GM12878 (cell line): Measurements from ENCODE around the gene OGFOD3. TPM values are rescaled to one million over a fixed set of nuclear protein-coding genes. Genes with fewer than 3 reads are reported as not detected.

ENCODE experiments used
- ATAC-seq: fragments of 200-7000 bp; cut with Tn5 transposase; 3 replicates; pipeline ENCODE4 v1.9.1; 2020; ENCODE audit warnings: mild to moderate bottlenecking, moderate library complexity
- BruUV-seq: library from RNA; stranded (reverse); fragments of 400-500 nt; replicated peaks from 2 replicates; lab custom pipeline; 2021; lab: Mats Ljungman, UMichigan
- CTCF ChIA-PET: fragments of 300-600 bp; sonication (Branson Sonifier 250); formaldehyde crosslinking; extraction: SDS; loops from one replicate; lab custom pipeline; 2021; ENCODE audit warnings: inconsistent platforms; lab: Yijun Ruan, JAX
- POLR2A ChIA-PET: fragments of 350-600 bp; formaldehyde crosslinking; extraction: SDS; loops from one replicate; lab custom pipeline; 2021; ENCODE audit warnings: inconsistent platforms; lab: Charles Lee
- RAD21 ChIA-PET: fragments of 300-600 bp; sonication (Branson Sonifier 250); formaldehyde crosslinking; loops from one replicate; lab custom pipeline; 2023; ENCODE audit warnings: antibody characterized with exemption; ENCODE audit not compliant: unreplicated experiment; lab: Charles Lee
- SMC1A ChIA-PET: fragments of 300-600 bp; sonication (Branson Sonifier 250); formaldehyde crosslinking; loops from one replicate; lab custom pipeline; 2023; ENCODE audit not compliant: unreplicated experiment, uncharacterized antibody; lab: Charles Lee
- DNase-seq: peaks from one replicate; pipeline ENCODE4 v3.0.0-alpha.2; 2011; ENCODE audit warnings: low read depth, low spot score
- FAIRE-seq: peaks from 3 replicates; lab custom pipeline; 2011; peaks lifted over from hg19 to GRCh38; lab: Jason Lieb, UNC
- H2AFZ ChIP-seq: 2 replicates; pipeline ENCODE4 v1.6.0; 2011; ENCODE audit warnings: low read depth, low read length, control low read depth; ENCODE audit not compliant: control insufficient read depth
- H3K27ac ChIP-seq: 2 replicates; pipeline ENCODE4 v1.5.1; 2011; ENCODE audit warnings: control low read depth; ENCODE audit not compliant: control insufficient read depth, insufficient read depth
- H3K27me3 ChIP-seq, 2 experiments: replicated peaks in 1 of 2; 2 replicates each; pipeline versions ENCODE4 v1.6.0 to v1.6.1; 2011; ENCODE audit warnings: low read length in 1 of 2; ENCODE audit not compliant: control insufficient read depth in 2 of 2, insufficient read depth in 2 of 2
- H3K36me3 ChIP-seq, 2 experiments: 2 replicates each; pipeline ENCODE4 v1.5.1; 2011; ENCODE audit warnings: low read length in 1 of 2; ENCODE audit not compliant: control insufficient read depth in 2 of 2, insufficient read depth in 2 of 2
- H3K4me1 ChIP-seq: 2 replicates; pipeline ENCODE4 v1.6.1; 2011; ENCODE audit warnings: mild to moderate bottlenecking, low read length, moderate library complexity, mixed read lengths; ENCODE audit not compliant: control insufficient read depth, insufficient read depth
- H3K4me2 ChIP-seq: 2 replicates; pipeline ENCODE4 v1.6.0; 2011; ENCODE audit warnings: control low read depth; ENCODE audit not compliant: control insufficient read depth, insufficient read depth
- H3K4me3 ChIP-seq: fragments of 200-600 bp; sonication (generic); 2 replicates; pipeline ENCODE4 v1.5.1; 2016
- H3K79me2 ChIP-seq: 2 replicates; pipeline ENCODE4 v1.6.0; 2011; ENCODE audit warnings: low read length; ENCODE audit not compliant: control insufficient read depth, insufficient read depth
- H3K9ac ChIP-seq: 2 replicates; pipeline ENCODE4 v1.8.0; 2011; ENCODE audit warnings: low read length, control low read depth, mixed read lengths; ENCODE audit not compliant: control insufficient read depth, insufficient read depth
- H3K9me3 ChIP-seq: replicated peaks from 3 replicates; pipeline ENCODE4 v1.5.1; 2011; ENCODE audit warnings: mild to moderate bottlenecking, low read length; ENCODE audit not compliant: control insufficient read depth, insufficient read depth
- H4K20me1 ChIP-seq: 2 replicates; pipeline ENCODE4 v1.6.0; 2011; ENCODE audit not compliant: control insufficient read depth, insufficient read depth
- CHD4 ChIP-seq: fragments of 200-600 bp; sonication (generic); IDR thresholded peaks from 2 replicates; pipeline ENCODE4 v1.6.1; 2016; ENCODE audit warnings: mild to moderate bottlenecking
- MTA3 ChIP-seq: IDR thresholded peaks from 2 replicates; pipeline ENCODE4 v1.6.1; 2012; ENCODE audit warnings: low read length, inconsistent platforms, borderline replicate concordance
- MYB ChIP-seq: fragments of 150-350 bp; IDR thresholded peaks from 2 replicates; pipeline ENCODE4 v1.6.1; 2014; ENCODE audit warnings: mild to moderate bottlenecking, low read depth, low read length, borderline replicate concordance
- NR2C2 ChIP-seq: IDR thresholded peaks from 2 replicates; pipeline ENCODE4 v1.6.1; 2011; ENCODE audit warnings: borderline replicate concordance, low read depth; ENCODE audit not compliant: control insufficient read depth, insufficient read length
- RFX5 ChIP-seq: IDR thresholded peaks from 2 replicates; pipeline ENCODE4 v1.6.1; 2011; ENCODE audit warnings: low read depth, low read length, improper control_type of control experiment
- SUPT20H ChIP-seq: IDR thresholded peaks from 2 replicates; pipeline ENCODE4 v1.6.1; 2011; ENCODE audit warnings: low read depth, mild to moderate bottlenecking, low read length, moderate library complexity, borderline replicate concordance; ENCODE audit not compliant: control insufficient read depth
- TBL1XR1 ChIP-seq: IDR thresholded peaks from 2 replicates; pipeline ENCODE4 v1.6.1; 2012; ENCODE audit warnings: low read depth, low read length, improper control_type of control experiment
- ZBED1 ChIP-seq: IDR thresholded peaks from 2 replicates; pipeline ENCODE4 v1.6.1; 2016; ENCODE audit warnings: borderline replicate concordance
- ZNF622 ChIP-seq: fragments of 450-650 bp; IDR thresholded peaks from 2 replicates; pipeline ENCODE4 v1.6.1; 2017; ENCODE audit warnings: mild to moderate bottlenecking, inconsistent platforms
- WGBS: methylation state at CpG from one replicate; pipeline ENCODE4 v1.1.6; 2016; ENCODE audit warnings: low lambda C conversion rate; ENCODE audit not compliant: insufficient replicate concordance, insufficient coverage; ENCODE audit errors: missing lambda C conversion rate; 5-methylcytosine and 5-hydroxymethylcytosine counted together
- in situ Hi-C: fragments of 300-500 bp; cut with MboI; formaldehyde crosslinking; loops from 9 replicates; pipeline ENCODE4 v1.14.3; 2018; ENCODE audit warnings: mixed read lengths
- intact Hi-C: fragments of 100-400 bp; cut with micrococcal nuclease; formaldehyde crosslinking; loops from one replicate; pipeline ENCODE4 v1.14.2; 2022; ENCODE audit not compliant: unreplicated experiment
- polyA plus RNA-seq, 11 experiments: library from polyadenylated mRNA; depleted of rRNA in 4 of 11; unstranded in 6 of 11; stranded (reverse) in 5 of 11; fragments of >200 nt; fragmentation: Nextera tagmentation in 4 of 11; fragmentation: Illumina TruSeq in 1 of 11; extraction: Ambion mirVana in 4 of 11; extraction: Trizol in 1 of 11; gene quantifications; 1 replicate in 1 of 11; 2 replicates in 10 of 11; pipeline versions ENCODE4 v1.2.1 to v1.2.3, GENCODE V29; 2011 to 2016; ENCODE audit warnings: inconsistent platforms in 2 of 11, missing spikeins in 2 of 11, low read depth in 1 of 11
- total RNA-seq, 4 experiments: library from RNA; depleted of rRNA in 3 of 4; stranded (reverse); fragments of >200 nt in 3 of 4; fragmentation: Illumina TruSeq in 1 of 4; extraction: Trizol in 1 of 4; gene quantifications; 2 replicates each; pipeline versions ENCODE4 v1.2.1 to v1.2.3, GENCODE V29; 2013 to 2021
- TF ChIP-seq, protein P1 (sequence below): IDR thresholded peaks from 2 replicates; pipeline ENCODE4 v1.6.1; 2011; ENCODE audit warnings: borderline replicate concordance, low read depth, mild to moderate bottlenecking, moderate library complexity, low read length; ENCODE audit not compliant: insufficient read depth, poor library complexity, severe bottlenecking
- TF ChIP-seq, protein P2 (sequence below): IDR thresholded peaks from 2 replicates; pipeline ENCODE4 v1.6.1; 2011; ENCODE audit warnings: mild to moderate bottlenecking, low read depth, low read length, moderate library complexity; ENCODE audit not compliant: insufficient replicate concordance
- TF ChIP-seq, protein P3 (sequence below), 3 experiments: IDR thresholded peaks in 2 of 3; conservative IDR thresholded peaks in 1 of 3; 2 replicates each; pipeline ENCODE4 v1.5.1; 2011; ENCODE audit warnings: low read depth in 3 of 3, low read length in 3 of 3, mild to moderate bottlenecking in 3 of 3, control low read depth in 2 of 3, moderate library complexity in 2 of 3, inconsistent platforms in 1 of 3, mixed read lengths in 1 of 3; ENCODE audit not compliant: control insufficient read depth in 2 of 3, insufficient read depth in 1 of 3; ENCODE audit errors: extremely low read depth in 1 of 3

The OGFOD3 gene
- total and polyA plus RNA-seq, 10 of the 15 experiments (the other 5 are each of a cell fraction or from before 2014, with no cell fraction given), result 0.48 to 28.4 (median 18.3) TPM

DNA sequence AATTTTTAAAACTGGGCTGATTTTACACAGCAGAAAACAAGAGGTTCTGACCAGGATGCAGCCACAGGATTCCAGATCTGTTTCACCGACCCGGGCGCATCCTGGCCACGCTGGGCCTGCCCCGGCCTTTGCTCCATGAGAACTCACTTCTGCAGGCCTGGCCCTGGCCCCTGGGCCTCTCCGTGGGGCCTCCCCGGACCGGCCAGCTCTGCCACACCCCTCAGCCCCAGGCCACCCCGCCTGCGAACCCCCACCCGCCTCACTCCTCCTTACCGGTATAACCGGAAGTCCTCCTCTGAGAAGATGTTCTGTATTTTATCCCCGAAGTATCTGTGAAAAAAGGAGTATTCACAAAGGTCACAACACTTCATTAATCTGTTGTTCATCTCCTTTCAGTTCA, 13.3 kb downstream of the OGFOD3 start:
- no TSS peak for BruUV-seq
- ChIA-PET SMC1A (no interaction called here), RAD21 (interaction anchor here (1.1 kb wide), 1 partner anchor 35 kb away, joined by 3 read pairs; no protein-coding TSS in a partner anchor), CTCF (no interaction called here), POLR2A (interaction anchor here (0.6 to 1.0 kb wide), 2 partner anchors 35 to 56 kb away, joined by 3 to 5 read pairs; no protein-coding TSS in a partner anchor)
- Histone ChIP-seq H3K9ac (no peak overlapping the region), H3K4me1 (peaks cover 6% of the 10 kb centered on the region; the same call in 1 of the 2 replicates), H3K79me2 (no peaks in the 10 kb centered on the region), H4K20me1 (no peaks in the 10 kb centered on the region), H3K4me3 (no peak overlapping the region), H3K36me3 (peaks cover 2 to 12% of the 10 kb centered on the region in 2 experiments; a peak in 3 of 4 replicates), H3K4me2 (no peak overlapping the region), H3K9me3 (no peaks in the 10 kb centered on the region), H3K27me3 (no peaks in the 10 kb centered on the region), H3K27ac (no peak overlapping the region), H2AFZ (no peak overlapping the region)
- WGBS, result 98% methylated on average over 6 of the region's 14 CpGs
- intact Hi-C loops, result no loop called here
- no peak for DNase-seq
- no peak for FAIRE-seq
- no peak for ATAC-seq
- TF ChIP-seq CHD4 (no peak), RFX5 (no peak), ZBED1 (no peak), SUPT20H (no peak), ZNF622 (no peak), MTA3 (no peak), NR2C2 (no peak), MYB (no peak), TBL1XR1 (no peak)
- TF ChIP-seq, protein P1, sequence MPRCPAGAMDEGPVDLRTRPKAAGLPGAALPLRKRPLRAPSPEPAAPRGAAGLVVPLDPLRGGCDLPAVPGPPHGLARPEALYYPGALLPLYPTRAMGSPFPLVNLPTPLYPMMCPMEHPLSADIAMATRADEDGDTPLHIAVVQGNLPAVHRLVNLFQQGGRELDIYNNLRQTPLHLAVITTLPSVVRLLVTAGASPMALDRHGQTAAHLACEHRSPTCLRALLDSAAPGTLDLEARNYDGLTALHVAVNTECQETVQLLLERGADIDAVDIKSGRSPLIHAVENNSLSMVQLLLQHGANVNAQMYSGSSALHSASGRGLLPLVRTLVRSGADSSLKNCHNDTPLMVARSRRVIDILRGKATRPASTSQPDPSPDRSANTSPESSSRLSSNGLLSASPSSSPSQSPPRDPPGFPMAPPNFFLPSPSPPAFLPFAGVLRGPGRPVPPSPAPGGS, result no peak
- TF ChIP-seq, protein P2, sequence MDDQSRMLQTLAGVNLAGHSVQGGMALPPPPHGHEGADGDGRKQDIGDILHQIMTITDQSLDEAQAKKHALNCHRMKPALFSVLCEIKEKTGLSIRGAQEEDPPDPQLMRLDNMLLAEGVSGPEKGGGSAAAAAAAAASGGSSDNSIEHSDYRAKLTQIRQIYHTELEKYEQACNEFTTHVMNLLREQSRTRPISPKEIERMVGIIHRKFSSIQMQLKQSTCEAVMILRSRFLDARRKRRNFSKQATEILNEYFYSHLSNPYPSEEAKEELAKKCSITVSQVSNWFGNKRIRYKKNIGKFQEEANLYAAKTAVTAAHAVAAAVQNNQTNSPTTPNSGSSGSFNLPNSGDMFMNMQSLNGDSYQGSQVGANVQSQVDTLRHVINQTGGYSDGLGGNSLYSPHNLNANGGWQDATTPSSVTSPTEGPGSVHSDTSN, result no peak
- TF ChIP-seq, protein P3, sequence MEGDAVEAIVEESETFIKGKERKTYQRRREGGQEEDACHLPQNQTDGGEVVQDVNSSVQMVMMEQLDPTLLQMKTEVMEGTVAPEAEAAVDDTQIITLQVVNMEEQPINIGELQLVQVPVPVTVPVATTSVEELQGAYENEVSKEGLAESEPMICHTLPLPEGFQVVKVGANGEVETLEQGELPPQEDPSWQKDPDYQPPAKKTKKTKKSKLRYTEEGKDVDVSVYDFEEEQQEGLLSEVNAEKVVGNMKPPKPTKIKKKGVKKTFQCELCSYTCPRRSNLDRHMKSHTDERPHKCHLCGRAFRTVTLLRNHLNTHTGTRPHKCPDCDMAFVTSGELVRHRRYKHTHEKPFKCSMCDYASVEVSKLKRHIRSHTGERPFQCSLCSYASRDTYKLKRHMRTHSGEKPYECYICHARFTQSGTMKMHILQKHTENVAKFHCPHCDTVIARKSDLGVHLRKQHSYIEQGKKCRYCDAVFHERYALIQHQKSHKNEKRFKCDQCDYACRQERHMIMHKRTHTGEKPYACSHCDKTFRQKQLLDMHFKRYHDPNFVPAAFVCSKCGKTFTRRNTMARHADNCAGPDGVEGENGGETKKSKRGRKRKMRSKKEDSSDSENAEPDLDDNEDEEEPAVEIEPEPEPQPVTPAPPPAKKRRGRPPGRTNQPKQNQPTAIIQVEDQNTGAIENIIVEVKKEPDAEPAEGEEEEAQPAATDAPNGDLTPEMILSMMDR (IDR thresholded peaks at IDR 0.05 in 2 of 3, conservative IDR thresholded peaks at IDR 0.05 in 1 of 3; ENCODE audit: control insufficient read depth in 2 of 3, extremely low read depth in 1 of 3, insufficient read depth in 1 of 3, low read depth in 3 of 3, low read length in 3 of 3), result no peak
- in situ Hi-C loops, result loop anchor here (5.0 kb wide), 1 partner anchor 53 kb away; no protein-coding TSS in a partner anchor
